Peyer's patch (tissue), 4 donors: Measurements from ENCODE around the gene PAGE2. TPM values are rescaled to one million over a fixed set of nuclear protein-coding genes. Genes with fewer than 3 reads are reported as not detected.
A peak's percentile ranks its signal among the peaks of the same experiment; 100 is the strongest.
"Not testable (repeated sequence)": the region's sequence is repeated elsewhere in the genome, so short reads cannot be mapped to it uniquely, and the experiment has no call there.

Experiments used
- DNase-seq, 3 donors: peaks; one replicate each; pipeline ENCODE4 v3.0.0-alpha.2; 2017 to 2019
- H3K27ac ChIP-seq, 4 donors: fragments of 200-600 bp; sonication (generic); one replicate each; pipeline ENCODE4 v1.5.1; 2016 to 2019
- H3K27me3 ChIP-seq, 2 donors: fragments of 200-600 bp; sonication (generic); one replicate each; pipeline ENCODE4 v1.5.1; 2019
- H3K36me3 ChIP-seq, 3 donors: fragments of 200-600 bp; sonication (generic); one replicate each; pipeline ENCODE4 v1.5.1; 2016 to 2019
- H3K4me1 ChIP-seq, 4 donors: fragments of 200-600 bp; sonication (generic); one replicate each; pipeline ENCODE4 v1.5.1; 2016 to 2019
- H3K4me3 ChIP-seq, 4 donors: fragments of 200-600 bp; sonication (generic); 1 replicate in 3 of 4; 2 replicates in 1 of 4; pipeline ENCODE4 v1.5.1; 2016 to 2019; ENCODE audit warnings: mild to moderate bottlenecking in 1 of 4
- H3K9me3 ChIP-seq, 4 donors: fragments of 200-600 bp; sonication (generic); one replicate each; pipeline ENCODE4 v1.5.1; 2016 to 2019; ENCODE audit warnings: mild to moderate bottlenecking in 1 of 4
- POLR2A ChIP-seq, 2 donors: fragments of 450-650 bp; IDR thresholded peaks; one replicate each; pipeline ENCODE4 v1.5.1; 2017; ENCODE audit warnings: antibody characterized with exemption in 2 of 2, mild to moderate bottlenecking in 2 of 2, moderate library complexity in 2 of 2
- total RNA-seq, 4 donors: library from RNA; depleted of rRNA; stranded (reverse); fragments of >200 nt; gene quantifications; one replicate each; pipeline ENCODE4 v1.1.0, GENCODE V29; 2016
- TF ChIP-seq, protein P1 (sequence below), 6 experiments: fragments of 450-650 bp in 4 of 6; fragments of 200-600 bp in 2 of 6; sonication (generic) in 1 of 6; IDR thresholded peaks; one replicate each; pipeline ENCODE4 v1.5.1; 2017 to 2019; ENCODE audit warnings: antibody characterized with exemption in 6 of 6, mild to moderate bottlenecking in 3 of 6, moderate library complexity in 1 of 6

PAGE2 gene
- total RNA-seq = not detected

DNA sequence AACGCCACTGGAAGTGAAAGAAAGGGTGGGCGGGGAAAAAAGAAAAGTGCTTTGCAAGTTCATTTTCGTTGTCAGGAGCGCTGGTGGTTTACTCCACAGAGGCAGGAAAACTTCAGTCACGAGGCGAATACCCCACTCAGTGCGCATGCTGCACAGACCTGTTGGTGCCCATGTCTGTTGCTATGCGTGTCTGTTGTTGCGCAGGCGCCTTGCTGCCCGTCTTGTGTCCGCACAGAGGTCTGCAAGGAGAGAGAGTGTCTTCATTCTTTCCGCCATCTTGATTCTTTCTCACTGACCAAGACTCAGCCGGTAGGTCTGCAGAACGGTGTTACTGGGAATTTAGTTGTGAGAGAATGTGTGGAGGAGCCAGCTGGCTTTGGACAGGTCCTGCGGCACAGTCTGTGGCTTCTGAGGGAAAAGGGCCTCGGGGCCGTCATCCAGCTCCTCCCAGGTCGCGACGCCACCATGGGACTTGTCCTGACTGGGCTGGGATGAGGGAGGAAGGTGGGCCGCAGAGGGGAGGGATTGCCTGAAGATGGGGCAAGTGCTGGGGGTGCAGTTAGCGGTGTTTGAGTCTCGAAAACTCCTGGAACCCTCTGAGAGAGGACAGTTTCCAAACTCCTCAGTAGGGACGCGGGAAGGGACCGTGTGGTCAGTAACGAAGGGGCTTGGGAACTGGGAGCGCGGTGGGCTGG, at the start of gene PAGE2:
TSS of gene PAGE2 (plus strand) at position 224 of the 695 bp plus-strand sequence. CDS start 1,003 bp downstream, outside the sequence.
- Histone ChIP-seq H3K27ac (no peak within 1 kb of the TSS), H3K27me3 (no peaks in the 10 kb centered on the region), H3K4me1 (no peaks in the 10 kb centered on the region), H3K9me3 (no peaks in the 10 kb centered on the region), H3K4me3 (no peak within 1 kb of the TSS), H3K36me3 (no peaks in the 10 kb centered on the region)
- no peak for DNase-seq
- TF ChIP-seq POLR2A (IDR thresholded peaks at IDR 0.05) = no peak

GRCh38 chrX:55039471-55039870, 49.3 kb upstream of the PAGE2 start:
- TF ChIP-seq, protein P1, sequence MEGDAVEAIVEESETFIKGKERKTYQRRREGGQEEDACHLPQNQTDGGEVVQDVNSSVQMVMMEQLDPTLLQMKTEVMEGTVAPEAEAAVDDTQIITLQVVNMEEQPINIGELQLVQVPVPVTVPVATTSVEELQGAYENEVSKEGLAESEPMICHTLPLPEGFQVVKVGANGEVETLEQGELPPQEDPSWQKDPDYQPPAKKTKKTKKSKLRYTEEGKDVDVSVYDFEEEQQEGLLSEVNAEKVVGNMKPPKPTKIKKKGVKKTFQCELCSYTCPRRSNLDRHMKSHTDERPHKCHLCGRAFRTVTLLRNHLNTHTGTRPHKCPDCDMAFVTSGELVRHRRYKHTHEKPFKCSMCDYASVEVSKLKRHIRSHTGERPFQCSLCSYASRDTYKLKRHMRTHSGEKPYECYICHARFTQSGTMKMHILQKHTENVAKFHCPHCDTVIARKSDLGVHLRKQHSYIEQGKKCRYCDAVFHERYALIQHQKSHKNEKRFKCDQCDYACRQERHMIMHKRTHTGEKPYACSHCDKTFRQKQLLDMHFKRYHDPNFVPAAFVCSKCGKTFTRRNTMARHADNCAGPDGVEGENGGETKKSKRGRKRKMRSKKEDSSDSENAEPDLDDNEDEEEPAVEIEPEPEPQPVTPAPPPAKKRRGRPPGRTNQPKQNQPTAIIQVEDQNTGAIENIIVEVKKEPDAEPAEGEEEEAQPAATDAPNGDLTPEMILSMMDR (IDR thresholded peaks at IDR 0.05) = no peak
- TF ChIP-seq POLR2A (IDR thresholded peaks at IDR 0.05) = no peak
- Histone ChIP-seq H3K27ac (no peak overlapping the region), H3K36me3 (no peaks in the 10 kb centered on the region), H3K4me3 (no peak overlapping the region), H3K27me3 (no peaks in the 10 kb centered on the region), H3K4me1 (no peaks in the 10 kb centered on the region), H3K9me3 (no peaks in the 10 kb centered on the region)
- no peak for DNase-seq

- DNase-seq = no peak
- Histone ChIP-seq H3K4me3 (no peak overlapping the region), H3K36me3 (no peaks in the 10 kb centered on the region), H3K27ac (no peak overlapping the region), H3K27me3 (no peaks in the 10 kb centered on the region), H3K9me3 (no peaks in the 10 kb centered on the region), H3K4me1 (no peaks in the 10 kb centered on the region)
- TF ChIP-seq, protein P1 (IDR thresholded peaks at IDR 0.05) = no peak
- no peak for TF ChIP-seq POLR2A (IDR thresholded peaks at IDR 0.05)
Observed at GRCh38 chrX:55041514-55041913, 47.3 kb upstream of the PAGE2 start.

GRCh38 chrX:55050599-55050998, 38.2 kb upstream of the PAGE2 start:
- not testable (repeated sequence) for H3K36me3 ChIP-seq, H3K27me3 ChIP-seq, DNase-seq, H3K4me3 ChIP-seq, H3K4me1 ChIP-seq, H3K27ac ChIP-seq, H3K9me3 ChIP-seq

DNA sequence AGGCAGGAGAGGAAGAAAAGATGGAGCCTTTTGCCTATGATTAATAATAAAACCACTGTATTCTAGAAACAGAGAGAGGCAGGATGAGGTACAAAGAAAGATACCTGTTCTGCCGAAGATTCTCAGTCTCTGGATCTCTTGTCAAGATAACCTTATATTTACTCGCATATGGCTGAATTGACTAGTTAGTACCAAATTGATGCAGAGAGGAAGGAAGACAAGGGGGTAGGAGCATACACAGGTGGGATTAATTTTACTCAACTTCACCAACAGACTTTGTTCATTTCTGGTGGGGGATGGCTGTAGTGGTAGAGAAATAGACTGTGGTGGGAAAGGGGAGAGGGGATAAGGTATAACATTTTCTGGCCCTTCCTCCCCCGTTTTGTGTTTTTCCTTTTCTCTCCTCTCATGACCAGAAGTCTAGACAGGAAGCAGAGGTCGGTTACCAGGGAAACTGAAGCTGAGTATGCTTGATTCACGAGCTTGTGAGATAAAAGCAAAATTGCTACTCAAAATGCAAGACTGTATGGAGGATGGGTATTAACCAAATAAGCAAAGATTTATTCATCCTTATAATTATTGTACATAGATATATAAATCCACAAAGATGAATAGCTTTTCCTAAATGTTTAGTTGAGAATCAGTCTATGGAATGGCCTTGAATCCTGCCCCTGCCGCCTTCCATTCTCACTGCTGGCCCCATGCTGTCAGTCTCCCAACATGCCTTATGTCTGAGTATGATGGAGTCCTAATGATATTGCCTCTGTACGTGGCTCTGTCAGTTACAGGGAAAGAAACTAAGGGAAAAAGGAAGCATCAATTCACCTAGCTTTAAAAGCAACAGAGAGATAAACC, 31.8 kb upstream of the PAGE2 start:
- no peak for TF ChIP-seq POLR2A (IDR thresholded peaks at IDR 0.05)
- TF ChIP-seq, protein P1 (IDR thresholded peaks at IDR 0.05) = no peak
- Histone ChIP-seq H3K4me3 (no peak overlapping the region), H3K27me3 (no peaks in the 10 kb centered on the region), H3K4me1 (no peaks in the 10 kb centered on the region), H3K9me3 (no peaks in the 10 kb centered on the region), H3K27ac (no peak overlapping the region), H3K36me3 (no peaks in the 10 kb centered on the region)
- DNase-seq = no peak

- H3K36me3 ChIP-seq = no peaks in the 10 kb centered on the region
- no peak overlapping the region for H3K27ac ChIP-seq
- TF ChIP-seq, protein P1 (IDR thresholded peaks at IDR 0.05) = peak; percentile 21 to 87 (median 74)
- no peak for TF ChIP-seq POLR2A (IDR thresholded peaks at IDR 0.05)
- H3K4me3 ChIP-seq = no peak overlapping the region
- H3K27me3 ChIP-seq = no peaks in the 10 kb centered on the region
- no peaks in the 10 kb centered on the region for H3K9me3 ChIP-seq
- peak in 2 of 3 donors; percentile 31 to 69 for DNase-seq
- no peaks in the 10 kb centered on the region for H3K4me1 ChIP-seq
Observed at GRCh38 chrX:55057675-55058249, 31.1 kb upstream of the PAGE2 start.

- H3K4me1 ChIP-seq, H3K4me3 ChIP-seq, DNase-seq, H3K27ac ChIP-seq, H3K9me3 ChIP-seq, H3K27me3 ChIP-seq, H3K36me3 ChIP-seq: not testable (repeated sequence)
Observed at GRCh38 chrX:55067180-55067579, 21.6 kb upstream of the PAGE2 start.
